T47D (cell line): ENCODE results near the gene TOR4A.

Source experiments
- DNase-seq, 2 experiments: peaks; one replicate each; pipeline versions ENCODE4 v3.0.0 to v3.0.0-alpha.2; 2011 to 2012; ENCODE audit warnings: low read depth in 1 of 2, low spot score in 1 of 2
- JUND ChIP-seq: IDR thresholded peaks from 2 replicates; pipeline ENCODE4 v1.6.1; 2012; ENCODE audit warnings: low read depth
- in situ Hi-C: cut with HindIII; loops from 2 replicates; pipeline ENCODE4 v1.10.0; 2016; ENCODE audit warnings: low sequenced_read_pairs, low pct_unique_long_range_greater_than_20kb

TOR4A gene

GRCh38 chr9:137299938-137300337 lies 22.4 kb downstream of the TOR4A start:
- DNase-seq = peak in 1 of 2 experiments; percentile 54
- no peak for TF ChIP-seq JUND
- in situ Hi-C loops = no loop called here

- in situ Hi-C loops = no loop called here
- peak; percentile 66 to 96 for DNase-seq
- TF ChIP-seq JUND = no peak
Measured at GRCh38 chr9:137300567-137301080, 23.1 kb downstream of the TOR4A start.

- in situ Hi-C loops = no loop called here
- no peak for TF ChIP-seq JUND
- DNase-seq = peak; percentile 77 to 96
Measured at GRCh38 chr9:137301081-137301947, 23.8 kb downstream of the TOR4A start.

- no peak for TF ChIP-seq JUND
Measured at GRCh38 chr9:137302118-137302448, 24.6 kb downstream of the TOR4A start, which contains the start of gene NRARP. Gene NRARP (minus strand): TSS chr9:137302271. CDS start chr9:137301928, 343 bp downstream.

GRCh38 chr9:137302449-137303150 lies 25.1 kb downstream of the TOR4A start:
- in situ Hi-C loops = no loop called here
- DNase-seq = peak in 1 of 2 experiments; percentile 94
- no peak for TF ChIP-seq JUND

More at GRCh38 chr9:137302118-137302448, 24.6 kb downstream of the TOR4A start, which contains the start of gene NRARP:
- in situ Hi-C loops = no loop called here
- peak; percentile 96 to 97 for DNase-seq

- DNase-seq = no peak
- no peak for TF ChIP-seq JUND
- in situ Hi-C loops = no loop called here
Measured at GRCh38 chr9:137303151-137303892, 25.8 kb downstream of the TOR4A start.

- DNase-seq = no peak
- in situ Hi-C loops = no loop called here
- TF ChIP-seq JUND = no peak
Measured at GRCh38 chr9:137303893-137304382, 26.4 kb downstream of the TOR4A start.

- no peak for TF ChIP-seq JUND
- in situ Hi-C loops = no loop called here
- DNase-seq = no peak
Measured at GRCh38 chr9:137304383-137305059, 27.0 kb downstream of the TOR4A start.

- peak in 1 of 2 experiments; percentile 56 for DNase-seq
- in situ Hi-C loops = no loop called here
- no peak for TF ChIP-seq JUND
Measured at GRCh38 chr9:137305060-137305797, 27.7 kb downstream of the TOR4A start.

GRCh38 chr9:137305798-137306065 lies 28.2 kb downstream of the TOR4A start:
- in situ Hi-C loops = no loop called here
- no peak for TF ChIP-seq JUND
- DNase-seq = no peak

GRCh38 chr9:137306066-137306849 lies 28.7 kb downstream of the TOR4A start:
- no peak for TF ChIP-seq JUND

More at GRCh38 chr9:137306066-137306849, 28.7 kb downstream of the TOR4A start:
- in situ Hi-C loops = no loop called here
- no peak for DNase-seq
